HuH-7 (cell line): Measurements from ENCODE around the gene GPR18.

Experiments
- DNase-seq: peaks from one replicate; pipeline ENCODE4 v3.0.0; 2011; ENCODE audit warnings: low spot score

GPR18 gene

GRCh38 chr13:99290894-99291293, 32.7 kb upstream of the GPR18 start:
- DNase-seq, result no peak

GRCh38 chr13:99289674-99290337, 31.6 kb upstream of the GPR18 start:
- DNase-seq, result no peak

GRCh38 chr13:99289271-99289670, 31.1 kb upstream of the GPR18 start:
- DNase-seq, result no peak

- DNase-seq, result no peak
These were observed 29.9 kb upstream of the GPR18 start for GRCh38 chr13:99288089-99288488.

GRCh38 chr13:99287551-99287950, 29.4 kb upstream of the GPR18 start:
- no peak for DNase-seq

- no peak for DNase-seq
These were observed 27.4 kb upstream of the GPR18 start for GRCh38 chr13:99285432-99286182.

GRCh38 chr13:99282264-99283231, 24.4 kb upstream of the GPR18 start:
- DNase-seq, result no peak

- DNase-seq, result no peak
These were observed 23.7 kb upstream of the GPR18 start for GRCh38 chr13:99281811-99282263.

GRCh38 chr13:99280166-99280565, 22.0 kb upstream of the GPR18 start:
- DNase-seq, result no peak

GRCh38 chr13:99279637-99280036, 21.5 kb upstream of the GPR18 start:
- DNase-seq, result no peak

- DNase-seq, result no peak
These were observed 20.7 kb upstream of the GPR18 start for GRCh38 chr13:99278843-99279242.

GRCh38 chr13:99278200-99278599, 20.0 kb upstream of the GPR18 start:
- no peak for DNase-seq

- DNase-seq, result no peak
These were observed 19.4 kb upstream of the GPR18 start for GRCh38 chr13:99277629-99278028.

GRCh38 chr13:99276706-99277105, 18.5 kb upstream of the GPR18 start:
- no peak for DNase-seq

GRCh38 chr13:99275093-99275469, 16.9 kb upstream of the GPR18 start:
- no peak for DNase-seq

- DNase-seq, result no peak
These were observed 14.9 kb upstream of the GPR18 start for GRCh38 chr13:99273128-99273527.

GRCh38 chr13:99272481-99272880, 14.3 kb upstream of the GPR18 start:
- no peak for DNase-seq

- DNase-seq, result no peak
These were observed 13.1 kb upstream of the GPR18 start for GRCh38 chr13:99271249-99271648.

- DNase-seq, result no peak
These were observed 12.3 kb upstream of the GPR18 start for GRCh38 chr13:99270518-99270917.

- DNase-seq, result no peak
These were observed 11.6 kb upstream of the GPR18 start for GRCh38 chr13:99269627-99270241.

GRCh38 chr13:99268822-99269221, 10.6 kb upstream of the GPR18 start:
- DNase-seq, result no peak

GRCh38 chr13:99267927-99268326, 9.7 kb upstream of the GPR18 start:
- no peak for DNase-seq
